ENCODE data around the gene PIP5K1A. TPM values are rescaled to one million over a fixed set of nuclear protein-coding genes. Genes with fewer than 3 reads are reported as not detected.
A peak's percentile ranks its signal among the peaks of the same experiment; 100 is the strongest.
"Not testable (repeated sequence)": the region's sequence is repeated elsewhere in the genome, so short reads cannot be mapped to it uniquely, and the experiment has no call there.

PIP5K1A gene
- total RNA-seq, 1 donor from 2014 or later: 65.0 TPM

GRCh38 chr1:151243683-151244216 is 45.4 kb downstream of the PIP5K1A start:
- intact Hi-C loops (cut with DNase I): no loop called here
- ATAC-seq (no peak), DNase-seq (ENCODE audit: low spot score) (no peak)

GRCh38 chr1:151246786-151247185 is 48.4 kb downstream of the PIP5K1A start:
- intact Hi-C loops (cut with DNase I): no loop called here
- no peak for DNase-seq (ENCODE audit: low spot score)
- no peak for ATAC-seq

GRCh38 chr1:151251656-151252470 is 53.5 kb downstream of the PIP5K1A start:
- intact Hi-C loops (cut with DNase I): loop anchor here (5.0 kb wide), 1 partner anchor 55 kb away; the partner anchor contains the start of gene PIP5K1A
- peak; percentile 75 for DNase-seq (ENCODE audit: low spot score)
- peak; percentile 45 for ATAC-seq

GRCh38 chr1:151254217-151255213 is 56.2 kb downstream of the PIP5K1A start, which contains the start of gene PSMD4:
Gene PSMD4 (plus strand): TSS chr1:151254734. CDS start chr1:151254783, 49 bp downstream.
- peak; percentile 100 for ATAC-seq
- intact Hi-C loops (cut with DNase I): loop anchor here (5.0 kb wide), 1 partner anchor 57 kb away; the partner anchor contains the start of gene PIP5K1A
- DNase-seq (ENCODE audit: low spot score): peak; percentile 97

- DNase-seq (ENCODE audit: low spot score) (no peak), ATAC-seq (no peak)
- intact Hi-C loops (cut with DNase I): no loop called here
Observed at GRCh38 chr1:151255381-151255780, 57.0 kb downstream of the PIP5K1A start.

GRCh38 chr1:151259351-151259750 is 61.0 kb downstream of the PIP5K1A start:
- ATAC-seq: no peak
- DNase-seq (ENCODE audit: low spot score): no peak
- intact Hi-C loops (cut with DNase I): no loop called here

- DNase-seq (ENCODE audit: low spot score) (no peak), ATAC-seq (no peak)
- intact Hi-C loops (cut with DNase I): no loop called here
Observed at GRCh38 chr1:151265446-151266236, 67.3 kb downstream of the PIP5K1A start.

- DNase-seq (ENCODE audit: low spot score): no peak
- intact Hi-C loops (cut with DNase I): no loop called here
- ATAC-seq: no peak
Observed at GRCh38 chr1:151266315-151266714, 68.0 kb downstream of the PIP5K1A start.

- intact Hi-C loops (cut with DNase I): no loop called here
- DNase-seq (ENCODE audit: low spot score): no peak
- ATAC-seq: no peak
Observed at GRCh38 chr1:151266821-151267220, 68.5 kb downstream of the PIP5K1A start.

- intact Hi-C loops (cut with DNase I): no loop called here
- no peak for ATAC-seq
- no peak for DNase-seq (ENCODE audit: low spot score)
Observed at GRCh38 chr1:151267760-151268159, 69.4 kb downstream of the PIP5K1A start.

GRCh38 chr1:151273924-151274466 is 75.6 kb downstream of the PIP5K1A start:
- no peak for ATAC-seq
- no peak for DNase-seq (ENCODE audit: low spot score)
- intact Hi-C loops (cut with DNase I): no loop called here

- DNase-seq (ENCODE audit: low spot score); ATAC-seq; intact Hi-C loops (cut with DNase I): not testable (repeated sequence)
Observed at GRCh38 chr1:151275341-151275740, 77.0 kb downstream of the PIP5K1A start.

- DNase-seq (ENCODE audit: low spot score) (no peak), ATAC-seq (no peak)
- intact Hi-C loops (cut with DNase I): no loop called here
Observed at GRCh38 chr1:151277249-151277648, 78.9 kb downstream of the PIP5K1A start.

- DNase-seq (ENCODE audit: low spot score): peak; percentile 97
- intact Hi-C loops (cut with DNase I): no loop called here
- ATAC-seq: peak; percentile 92
Observed at GRCh38 chr1:151281225-151281968, 83.0 kb downstream of the PIP5K1A start.

GRCh38 chr1:151281969-151282882 is 83.9 kb downstream of the PIP5K1A start, which contains the start of gene ZNF687:
Gene ZNF687 (plus strand): TSS chr1:151282299. CDS start chr1:151286292, 3,993 bp downstream.
- ATAC-seq: peak; percentile 96
- DNase-seq (ENCODE audit: low spot score): peak; percentile 100
- intact Hi-C loops (cut with DNase I): no loop called here
